ENCODE data around the gene KCNJ5.

DNA sequence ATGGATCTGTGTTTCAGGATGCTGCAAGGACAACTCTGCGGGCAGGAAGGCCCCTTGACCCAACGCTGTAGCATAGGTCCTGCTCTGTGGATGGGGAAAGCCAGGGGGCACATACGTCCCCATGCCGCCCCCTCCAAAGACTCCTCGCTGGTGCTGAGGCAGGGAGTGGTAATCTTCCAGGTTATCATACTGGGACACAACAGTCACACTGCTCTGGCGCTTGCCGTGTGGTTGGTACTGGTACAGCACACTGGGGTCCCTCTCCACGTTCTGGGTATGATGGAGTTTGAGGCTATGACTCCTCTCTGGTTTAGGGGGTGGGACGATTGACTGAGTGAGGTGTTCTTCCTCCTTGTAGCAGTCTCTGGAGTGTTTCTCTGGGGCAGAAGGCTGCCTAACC is 77.8 kb downstream of the KCNJ5 start:
- TF ChIP-seq ZFX (IDR thresholded peaks at IDR 0.05) (no peak), POLR2AphosphoS5 (IDR thresholded peaks at IDR 0.05; ENCODE audit: low read depth, low read length) (no peak), POLR2A (IDR thresholded peaks at IDR 0.05; ENCODE audit: borderline replicate concordance, extremely low read depth, insufficient read depth, insufficient read length) (no peak), RAD21 (IDR thresholded peaks at IDR 0.05; ENCODE audit: low read depth) (no peak), EZH2 (IDR thresholded peaks at IDR 0.05) (no peak), YY1 (IDR thresholded peaks at IDR 0.05; ENCODE audit: extremely low read depth, insufficient replicate concordance, low read depth, low read length) (no peak), ELF1 (IDR thresholded peaks at IDR 0.05; ENCODE audit: borderline replicate concordance, low read depth) (no peak), TCF7L2 (IDR thresholded peaks at IDR 0.05; ENCODE audit: borderline replicate concordance, extremely low read depth, insufficient read depth, insufficient read length) (no peak), CEBPB (IDR thresholded peaks at IDR 0.05; ENCODE audit: low read depth) (no peak), SIN3A (IDR thresholded peaks at IDR 0.05; ENCODE audit: low read depth) (no peak)
- TF ChIP-seq, protein P1, sequence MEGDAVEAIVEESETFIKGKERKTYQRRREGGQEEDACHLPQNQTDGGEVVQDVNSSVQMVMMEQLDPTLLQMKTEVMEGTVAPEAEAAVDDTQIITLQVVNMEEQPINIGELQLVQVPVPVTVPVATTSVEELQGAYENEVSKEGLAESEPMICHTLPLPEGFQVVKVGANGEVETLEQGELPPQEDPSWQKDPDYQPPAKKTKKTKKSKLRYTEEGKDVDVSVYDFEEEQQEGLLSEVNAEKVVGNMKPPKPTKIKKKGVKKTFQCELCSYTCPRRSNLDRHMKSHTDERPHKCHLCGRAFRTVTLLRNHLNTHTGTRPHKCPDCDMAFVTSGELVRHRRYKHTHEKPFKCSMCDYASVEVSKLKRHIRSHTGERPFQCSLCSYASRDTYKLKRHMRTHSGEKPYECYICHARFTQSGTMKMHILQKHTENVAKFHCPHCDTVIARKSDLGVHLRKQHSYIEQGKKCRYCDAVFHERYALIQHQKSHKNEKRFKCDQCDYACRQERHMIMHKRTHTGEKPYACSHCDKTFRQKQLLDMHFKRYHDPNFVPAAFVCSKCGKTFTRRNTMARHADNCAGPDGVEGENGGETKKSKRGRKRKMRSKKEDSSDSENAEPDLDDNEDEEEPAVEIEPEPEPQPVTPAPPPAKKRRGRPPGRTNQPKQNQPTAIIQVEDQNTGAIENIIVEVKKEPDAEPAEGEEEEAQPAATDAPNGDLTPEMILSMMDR (IDR thresholded peaks at IDR 0.05 in 2 of 3, conservative IDR thresholded peaks at IDR 0.05 in 1 of 3; ENCODE audit: borderline replicate concordance in 1 of 3, insufficient read depth in 1 of 3, low read depth in 2 of 3, low read length in 2 of 3) = no peak
- TF ChIP-seq, protein P2, sequence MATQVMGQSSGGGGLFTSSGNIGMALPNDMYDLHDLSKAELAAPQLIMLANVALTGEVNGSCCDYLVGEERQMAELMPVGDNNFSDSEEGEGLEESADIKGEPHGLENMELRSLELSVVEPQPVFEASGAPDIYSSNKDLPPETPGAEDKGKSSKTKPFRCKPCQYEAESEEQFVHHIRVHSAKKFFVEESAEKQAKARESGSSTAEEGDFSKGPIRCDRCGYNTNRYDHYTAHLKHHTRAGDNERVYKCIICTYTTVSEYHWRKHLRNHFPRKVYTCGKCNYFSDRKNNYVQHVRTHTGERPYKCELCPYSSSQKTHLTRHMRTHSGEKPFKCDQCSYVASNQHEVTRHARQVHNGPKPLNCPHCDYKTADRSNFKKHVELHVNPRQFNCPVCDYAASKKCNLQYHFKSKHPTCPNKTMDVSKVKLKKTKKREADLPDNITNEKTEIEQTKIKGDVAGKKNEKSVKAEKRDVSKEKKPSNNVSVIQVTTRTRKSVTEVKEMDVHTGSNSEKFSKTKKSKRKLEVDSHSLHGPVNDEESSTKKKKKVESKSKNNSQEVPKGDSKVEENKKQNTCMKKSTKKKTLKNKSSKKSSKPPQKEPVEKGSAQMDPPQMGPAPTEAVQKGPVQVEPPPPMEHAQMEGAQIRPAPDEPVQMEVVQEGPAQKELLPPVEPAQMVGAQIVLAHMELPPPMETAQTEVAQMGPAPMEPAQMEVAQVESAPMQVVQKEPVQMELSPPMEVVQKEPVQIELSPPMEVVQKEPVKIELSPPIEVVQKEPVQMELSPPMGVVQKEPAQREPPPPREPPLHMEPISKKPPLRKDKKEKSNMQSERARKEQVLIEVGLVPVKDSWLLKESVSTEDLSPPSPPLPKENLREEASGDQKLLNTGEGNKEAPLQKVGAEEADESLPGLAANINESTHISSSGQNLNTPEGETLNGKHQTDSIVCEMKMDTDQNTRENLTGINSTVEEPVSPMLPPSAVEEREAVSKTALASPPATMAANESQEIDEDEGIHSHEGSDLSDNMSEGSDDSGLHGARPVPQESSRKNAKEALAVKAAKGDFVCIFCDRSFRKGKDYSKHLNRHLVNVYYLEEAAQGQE (IDR thresholded peaks at IDR 0.05; ENCODE audit: low read depth) = no peak
- TF ChIP-seq, protein P3, sequence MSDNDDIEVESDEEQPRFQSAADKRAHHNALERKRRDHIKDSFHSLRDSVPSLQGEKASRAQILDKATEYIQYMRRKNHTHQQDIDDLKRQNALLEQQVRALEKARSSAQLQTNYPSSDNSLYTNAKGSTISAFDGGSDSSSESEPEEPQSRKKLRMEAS (IDR thresholded peaks at IDR 0.05) = no peak
